Liver (tissue), 9 donors: ENCODE results near the gene MTMR10. TPM values are rescaled to one million over a fixed set of nuclear protein-coding genes. Genes with fewer than 3 reads are reported as not detected.

ENCODE experiments used
- DNase-seq: peaks from one replicate; pipeline ENCODE4 v3.0.0-alpha.2; 2017; ENCODE audit warnings: low spot score
- H3K27ac ChIP-seq, 2 donors: one replicate each; pipeline ENCODE4 v1.7.0; 2013; ENCODE audit warnings: inconsistent platforms in 2 of 2, low read length in 2 of 2, control low read depth in 1 of 2, low read depth in 1 of 2, mild to moderate bottlenecking in 1 of 2
- H3K27me3 ChIP-seq, 4 donors: one replicate each; pipeline versions ENCODE4 v1.6.1 to v1.7.0; 2013; ENCODE audit warnings: low read length in 3 of 4, inconsistent platforms in 1 of 4, mild to moderate bottlenecking in 1 of 4, moderate library complexity in 1 of 4; ENCODE audit not compliant: control insufficient read depth in 4 of 4, insufficient read depth in 4 of 4
- H3K36me3 ChIP-seq, 4 donors: one replicate each; pipeline versions ENCODE4 v1.6.1 to v1.7.0; 2013; ENCODE audit warnings: low read length in 3 of 4, mild to moderate bottlenecking in 3 of 4, low read depth in 1 of 4, moderate library complexity in 1 of 4; ENCODE audit not compliant: control insufficient read depth in 4 of 4, insufficient read depth in 3 of 4
- H3K4me1 ChIP-seq, 4 donors: one replicate each; pipeline versions ENCODE4 v1.6.1 to v1.7.0; 2013; ENCODE audit warnings: low read length in 3 of 4, mild to moderate bottlenecking in 3 of 4, moderate library complexity in 1 of 4; ENCODE audit not compliant: control insufficient read depth in 4 of 4, insufficient read depth in 4 of 4
- H3K4me3 ChIP-seq, 3 donors: one replicate each; pipeline versions ENCODE4 v1.6.1 to v1.7.0; 2013; ENCODE audit warnings: low read length in 3 of 3, control low read depth in 1 of 3, low read depth in 1 of 3, mild to moderate bottlenecking in 1 of 3
- H3K9ac ChIP-seq, 2 donors: one replicate each; pipeline ENCODE4 v1.7.0; 2013; ENCODE audit warnings: low read length in 2 of 2, mild to moderate bottlenecking in 2 of 2, moderate library complexity in 2 of 2, control low read depth in 1 of 2, low read depth in 1 of 2
- H3K9me3 ChIP-seq, 4 donors: one replicate each; pipeline versions ENCODE4 v1.6.1 to v1.7.0; 2013; ENCODE audit warnings: low read length in 3 of 4; ENCODE audit not compliant: control insufficient read depth in 4 of 4
- EGR1 ChIP-seq, 2 donors: IDR thresholded peaks; 2 replicates each; pipeline ENCODE4 v1.6.1; 2016 to 2018; ENCODE audit warnings: antibody characterized with exemption in 2 of 2, low read depth in 2 of 2
- FOXA1 ChIP-seq: IDR thresholded peaks from 2 replicates; pipeline ENCODE4 v1.6.1; 2016; ENCODE audit warnings: antibody characterized with exemption
- FOXA2 ChIP-seq: IDR thresholded peaks from 2 replicates; pipeline ENCODE4 v1.6.1; 2016; ENCODE audit warnings: antibody characterized with exemption
- GABPA ChIP-seq, 2 donors: IDR thresholded peaks in 1 of 2; conservative IDR thresholded peaks in 1 of 2; 2 replicates each; pipeline ENCODE4 v1.6.1; 2016; ENCODE audit warnings: antibody characterized with exemption in 2 of 2, mild to moderate bottlenecking in 1 of 2, moderate library complexity in 1 of 2
- HNF4A ChIP-seq, 2 donors: conservative IDR thresholded peaks; 2 replicates each; pipeline ENCODE4 v1.6.1; 2016; ENCODE audit warnings: antibody characterized with exemption in 2 of 2, mild to moderate bottlenecking in 2 of 2
- HNF4G ChIP-seq: IDR thresholded peaks from 2 replicates; pipeline ENCODE4 v1.6.1; 2016; ENCODE audit warnings: antibody characterized with exemption
- JUND ChIP-seq, 2 donors: IDR thresholded peaks; 2 replicates each; pipeline ENCODE4 v1.6.1; 2016; ENCODE audit warnings: antibody characterized with exemption in 2 of 2
- NR2F2 ChIP-seq: IDR thresholded peaks from 2 replicates; pipeline ENCODE4 v1.6.1; 2016; ENCODE audit warnings: antibody characterized with exemption
- RAD21 ChIP-seq, 2 donors: IDR thresholded peaks; 2 replicates each; pipeline ENCODE4 v1.6.1; 2016; ENCODE audit warnings: antibody characterized with exemption in 2 of 2, mild to moderate bottlenecking in 2 of 2
- RXRA ChIP-seq, 2 donors: IDR thresholded peaks; 2 replicates each; pipeline ENCODE4 v1.6.1; 2017 to 2018; ENCODE audit warnings: antibody characterized with exemption in 2 of 2, mild to moderate bottlenecking in 1 of 2
- SP1 ChIP-seq: IDR thresholded peaks from 2 replicates; pipeline ENCODE4 v1.6.1; 2018; ENCODE audit warnings: antibody characterized with exemption, mild to moderate bottlenecking
- TAF1 ChIP-seq: conservative IDR thresholded peaks from 2 replicates; pipeline ENCODE4 v1.6.1; 2016; ENCODE audit warnings: antibody characterized with exemption, mild to moderate bottlenecking
- WGBS: extraction: QIAGEN DNeasy Blood & Tissue Kit; methylation state at CpG from one replicate; pipeline ENCODE4 v1.1.7; 2013; 5-methylcytosine and 5-hydroxymethylcytosine counted together
- polyA plus RNA-seq, 2 donors: library from polyadenylated mRNA; stranded (reverse) in 1 of 2; unstranded in 1 of 2; fragments of 200-250 nt in 1 of 2; fragments of >200 nt in 1 of 2; fragmentation: Nextera tagmentation in 1 of 2; extraction: Ambion mirVana in 1 of 2; gene quantifications; one replicate each; pipeline versions ENCODE4 v1.2.1 to v1.2.3, GENCODE V29; 2013 to 2015
- total RNA-seq, 2 donors: library from RNA; depleted of rRNA; stranded (reverse); fragments of >200 nt; gene quantifications; one replicate each; pipeline ENCODE4 v1.2.3, GENCODE V29; 2014
- TF ChIP-seq, protein P1 (sequence below): IDR thresholded peaks from 2 replicates; pipeline ENCODE4 v1.6.1; 2016; ENCODE audit warnings: antibody characterized with exemption, mild to moderate bottlenecking
- TF ChIP-seq, protein P2 (sequence below): fragments of 150-350 bp; IDR thresholded peaks from 2 replicates; pipeline ENCODE4 v1.5.1; 2017; ENCODE audit warnings: improper control_type of control experiment, low read depth, low read length; ENCODE audit not compliant: missing input control
- TF ChIP-seq, protein P3 (sequence below): IDR thresholded peaks from 2 replicates; pipeline ENCODE4 v1.6.1; 2016; ENCODE audit warnings: antibody characterized with exemption
- TF ChIP-seq, protein P4 (sequence below): IDR thresholded peaks from 2 replicates; pipeline ENCODE4 v1.6.1; 2016; ENCODE audit warnings: antibody characterized with exemption
- donor health status: healthy.
- donor health status: healthy.
- donor health status: healthy.
- donor health status: healthy.
- donor health status: healthy.

MTMR10 gene
- total and polyA plus RNA-seq, 4 donors, result 8.7 to 31.3 (median 13.6) TPM

DNA sequence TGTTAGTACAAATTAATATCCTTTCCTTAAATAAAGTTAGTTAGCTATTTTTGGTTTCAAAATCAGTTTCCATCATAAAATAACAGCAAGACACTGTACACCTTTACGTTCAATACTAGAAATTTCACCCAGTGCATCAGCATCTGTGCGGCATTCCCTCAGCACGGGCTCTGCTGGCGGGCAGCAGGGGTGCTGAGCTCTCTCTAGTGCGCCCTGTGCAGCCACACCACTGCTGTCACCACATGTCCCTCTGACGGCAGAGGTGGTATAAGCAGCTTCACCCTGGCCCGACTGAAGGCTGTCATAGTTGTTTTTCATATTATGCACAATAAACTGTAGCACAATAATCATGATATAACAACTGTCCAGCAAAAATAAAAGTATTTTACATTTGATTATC is 52.3 kb downstream of the MTMR10 start:
- 96% methylated on average over 7 of the region's 7 CpGs for WGBS
- no peaks in the 10 kb centered on the region for H3K9me3 ChIP-seq
- TF ChIP-seq FOXA1 (no peak), JUND (IDR thresholded peaks at IDR 0.05) (no peak), GABPA (IDR thresholded peaks at IDR 0.05 in 1 of 2, conservative IDR thresholded peaks at IDR 0.05 in 1 of 2) (no peak), TAF1 (no peak), HNF4G (no peak), NR2F2 (no peak), RXRA (IDR thresholded peaks at IDR 0.05) (no peak), SP1 (no peak), FOXA2 (no peak), HNF4A (conservative IDR thresholded peaks at IDR 0.05) (no peak)
- TF ChIP-seq, protein P1, sequence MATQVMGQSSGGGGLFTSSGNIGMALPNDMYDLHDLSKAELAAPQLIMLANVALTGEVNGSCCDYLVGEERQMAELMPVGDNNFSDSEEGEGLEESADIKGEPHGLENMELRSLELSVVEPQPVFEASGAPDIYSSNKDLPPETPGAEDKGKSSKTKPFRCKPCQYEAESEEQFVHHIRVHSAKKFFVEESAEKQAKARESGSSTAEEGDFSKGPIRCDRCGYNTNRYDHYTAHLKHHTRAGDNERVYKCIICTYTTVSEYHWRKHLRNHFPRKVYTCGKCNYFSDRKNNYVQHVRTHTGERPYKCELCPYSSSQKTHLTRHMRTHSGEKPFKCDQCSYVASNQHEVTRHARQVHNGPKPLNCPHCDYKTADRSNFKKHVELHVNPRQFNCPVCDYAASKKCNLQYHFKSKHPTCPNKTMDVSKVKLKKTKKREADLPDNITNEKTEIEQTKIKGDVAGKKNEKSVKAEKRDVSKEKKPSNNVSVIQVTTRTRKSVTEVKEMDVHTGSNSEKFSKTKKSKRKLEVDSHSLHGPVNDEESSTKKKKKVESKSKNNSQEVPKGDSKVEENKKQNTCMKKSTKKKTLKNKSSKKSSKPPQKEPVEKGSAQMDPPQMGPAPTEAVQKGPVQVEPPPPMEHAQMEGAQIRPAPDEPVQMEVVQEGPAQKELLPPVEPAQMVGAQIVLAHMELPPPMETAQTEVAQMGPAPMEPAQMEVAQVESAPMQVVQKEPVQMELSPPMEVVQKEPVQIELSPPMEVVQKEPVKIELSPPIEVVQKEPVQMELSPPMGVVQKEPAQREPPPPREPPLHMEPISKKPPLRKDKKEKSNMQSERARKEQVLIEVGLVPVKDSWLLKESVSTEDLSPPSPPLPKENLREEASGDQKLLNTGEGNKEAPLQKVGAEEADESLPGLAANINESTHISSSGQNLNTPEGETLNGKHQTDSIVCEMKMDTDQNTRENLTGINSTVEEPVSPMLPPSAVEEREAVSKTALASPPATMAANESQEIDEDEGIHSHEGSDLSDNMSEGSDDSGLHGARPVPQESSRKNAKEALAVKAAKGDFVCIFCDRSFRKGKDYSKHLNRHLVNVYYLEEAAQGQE, result no peak
- TF ChIP-seq, protein P2, sequence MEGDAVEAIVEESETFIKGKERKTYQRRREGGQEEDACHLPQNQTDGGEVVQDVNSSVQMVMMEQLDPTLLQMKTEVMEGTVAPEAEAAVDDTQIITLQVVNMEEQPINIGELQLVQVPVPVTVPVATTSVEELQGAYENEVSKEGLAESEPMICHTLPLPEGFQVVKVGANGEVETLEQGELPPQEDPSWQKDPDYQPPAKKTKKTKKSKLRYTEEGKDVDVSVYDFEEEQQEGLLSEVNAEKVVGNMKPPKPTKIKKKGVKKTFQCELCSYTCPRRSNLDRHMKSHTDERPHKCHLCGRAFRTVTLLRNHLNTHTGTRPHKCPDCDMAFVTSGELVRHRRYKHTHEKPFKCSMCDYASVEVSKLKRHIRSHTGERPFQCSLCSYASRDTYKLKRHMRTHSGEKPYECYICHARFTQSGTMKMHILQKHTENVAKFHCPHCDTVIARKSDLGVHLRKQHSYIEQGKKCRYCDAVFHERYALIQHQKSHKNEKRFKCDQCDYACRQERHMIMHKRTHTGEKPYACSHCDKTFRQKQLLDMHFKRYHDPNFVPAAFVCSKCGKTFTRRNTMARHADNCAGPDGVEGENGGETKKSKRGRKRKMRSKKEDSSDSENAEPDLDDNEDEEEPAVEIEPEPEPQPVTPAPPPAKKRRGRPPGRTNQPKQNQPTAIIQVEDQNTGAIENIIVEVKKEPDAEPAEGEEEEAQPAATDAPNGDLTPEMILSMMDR, result no peak
- no peaks in the 10 kb centered on the region for H3K27me3 ChIP-seq
- H3K36me3 ChIP-seq, result peaks cover 14 to 60% (median 46%) of the 10 kb centered on the region in 4 donors
- H3K4me3 ChIP-seq, result no peak overlapping the region
- H3K9ac ChIP-seq, result no peak overlapping the region
- H3K4me1 ChIP-seq, result peaks cover 2 to 3% (median 3%) of the 10 kb centered on the region in 4 donors
- no peak for DNase-seq
- H3K27ac ChIP-seq, result no peak overlapping the region

DNA sequence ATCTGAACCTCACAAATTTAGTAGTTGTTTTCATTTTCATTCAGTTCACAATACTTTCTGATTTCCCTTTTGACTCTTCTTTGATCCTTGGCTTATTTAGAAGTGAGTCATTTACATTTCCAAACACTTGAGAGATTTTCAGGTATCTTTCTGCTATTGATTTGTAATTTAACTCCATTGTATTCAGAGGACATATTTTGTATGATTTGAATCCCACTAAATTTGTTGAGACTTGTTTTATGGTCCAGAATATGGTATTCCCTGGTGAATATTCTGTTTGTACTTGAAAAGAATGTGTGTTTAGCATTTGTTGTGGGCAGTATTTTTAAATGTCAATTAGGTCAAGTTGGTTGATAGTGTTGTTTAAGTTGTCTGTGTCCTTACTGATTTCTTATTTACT is 58.1 kb downstream of the MTMR10 start:
- Histone ChIP-seq H3K4me3 (no peak overlapping the region), H3K9me3 (no peaks in the 10 kb centered on the region), H3K4me1 (no peaks in the 10 kb centered on the region), H3K27ac (no peak overlapping the region), H3K27me3 (no peaks in the 10 kb centered on the region), H3K9ac (no peak overlapping the region), H3K36me3 (peaks cover 14 to 37% (median 21%) of the 10 kb centered on the region in 4 donors)
- DNase-seq, result no peak
- TF ChIP-seq HNF4A (conservative IDR thresholded peaks at IDR 0.05) (no peak), SP1 (no peak), EGR1 (IDR thresholded peaks at IDR 0.05; ENCODE audit: low read depth in 2 of 2) (no peak), RAD21 (IDR thresholded peaks at IDR 0.05) (no peak), JUND (IDR thresholded peaks at IDR 0.05) (no peak), TAF1 (no peak), NR2F2 (no peak)
- TF ChIP-seq, protein P2, result no peak
- TF ChIP-seq, protein P3, sequence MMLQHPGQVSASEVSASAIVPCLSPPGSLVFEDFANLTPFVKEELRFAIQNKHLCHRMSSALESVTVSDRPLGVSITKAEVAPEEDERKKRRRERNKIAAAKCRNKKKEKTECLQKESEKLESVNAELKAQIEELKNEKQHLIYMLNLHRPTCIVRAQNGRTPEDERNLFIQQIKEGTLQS, result no peak
- TF ChIP-seq, protein P4, sequence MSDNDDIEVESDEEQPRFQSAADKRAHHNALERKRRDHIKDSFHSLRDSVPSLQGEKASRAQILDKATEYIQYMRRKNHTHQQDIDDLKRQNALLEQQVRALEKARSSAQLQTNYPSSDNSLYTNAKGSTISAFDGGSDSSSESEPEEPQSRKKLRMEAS, result no peak
